Lower leg skin (tissue), 3 donors: ENCODE results near the gene OCA2.

Source experiments
- POLR2A ChIP-seq, 2 donors: fragments of 450-650 bp; IDR thresholded peaks; one replicate each; pipeline ENCODE4 v1.6.1; 2016 to 2017; ENCODE audit warnings: antibody characterized with exemption in 2 of 2, mild to moderate bottlenecking in 1 of 2, moderate library complexity in 1 of 2
- TF ChIP-seq, protein P1 (sequence below), 3 donors: fragments of 450-650 bp; IDR thresholded peaks; one replicate each; pipeline ENCODE4 v1.5.1; 2016; ENCODE audit warnings: antibody characterized with exemption in 3 of 3, mild to moderate bottlenecking in 3 of 3, moderate library complexity in 2 of 3

DNA sequence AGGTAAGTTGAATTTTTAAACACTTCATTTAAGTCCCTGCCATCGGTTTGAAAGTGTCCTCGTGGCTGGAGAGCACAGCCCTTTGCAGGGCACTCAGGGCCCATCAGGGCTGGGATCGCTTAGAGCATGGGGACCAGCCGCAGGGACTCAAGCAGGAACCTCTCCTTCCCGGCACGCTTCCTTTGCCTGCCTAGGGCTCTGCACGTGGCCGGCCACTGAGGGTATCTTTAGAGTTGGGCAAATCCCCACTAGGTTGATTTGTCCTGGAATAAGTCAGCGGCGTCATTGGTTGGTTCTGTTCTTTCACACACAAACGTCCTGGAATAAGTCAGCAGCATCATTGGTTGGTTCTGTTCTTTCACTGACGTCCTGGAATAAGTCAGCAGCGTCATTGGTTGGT lies 131.6 kb downstream of the OCA2 start:
- TF ChIP-seq, protein P1, sequence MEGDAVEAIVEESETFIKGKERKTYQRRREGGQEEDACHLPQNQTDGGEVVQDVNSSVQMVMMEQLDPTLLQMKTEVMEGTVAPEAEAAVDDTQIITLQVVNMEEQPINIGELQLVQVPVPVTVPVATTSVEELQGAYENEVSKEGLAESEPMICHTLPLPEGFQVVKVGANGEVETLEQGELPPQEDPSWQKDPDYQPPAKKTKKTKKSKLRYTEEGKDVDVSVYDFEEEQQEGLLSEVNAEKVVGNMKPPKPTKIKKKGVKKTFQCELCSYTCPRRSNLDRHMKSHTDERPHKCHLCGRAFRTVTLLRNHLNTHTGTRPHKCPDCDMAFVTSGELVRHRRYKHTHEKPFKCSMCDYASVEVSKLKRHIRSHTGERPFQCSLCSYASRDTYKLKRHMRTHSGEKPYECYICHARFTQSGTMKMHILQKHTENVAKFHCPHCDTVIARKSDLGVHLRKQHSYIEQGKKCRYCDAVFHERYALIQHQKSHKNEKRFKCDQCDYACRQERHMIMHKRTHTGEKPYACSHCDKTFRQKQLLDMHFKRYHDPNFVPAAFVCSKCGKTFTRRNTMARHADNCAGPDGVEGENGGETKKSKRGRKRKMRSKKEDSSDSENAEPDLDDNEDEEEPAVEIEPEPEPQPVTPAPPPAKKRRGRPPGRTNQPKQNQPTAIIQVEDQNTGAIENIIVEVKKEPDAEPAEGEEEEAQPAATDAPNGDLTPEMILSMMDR (IDR thresholded peaks at IDR 0.05), result no peak
- no peak for TF ChIP-seq POLR2A (IDR thresholded peaks at IDR 0.05)
